GM18511 (cell line): ENCODE data around the gene RYR2.
A peak's percentile ranks its signal among the peaks of the same experiment; 100 is the strongest.
"Not testable (repeated sequence)": the region's sequence is repeated elsewhere in the genome, so short reads cannot be mapped to it uniquely, and the experiment has no call there.

Experiments
- ATAC-seq: cut with Tn5 transposase; IDR thresholded peaks from one replicate; pipeline ENCODE4 v1.9.1; 2021; ENCODE audit warnings: mild to moderate bottlenecking, moderate library complexity; ENCODE audit not compliant: unreplicated experiment

Gene RYR2

DNA sequence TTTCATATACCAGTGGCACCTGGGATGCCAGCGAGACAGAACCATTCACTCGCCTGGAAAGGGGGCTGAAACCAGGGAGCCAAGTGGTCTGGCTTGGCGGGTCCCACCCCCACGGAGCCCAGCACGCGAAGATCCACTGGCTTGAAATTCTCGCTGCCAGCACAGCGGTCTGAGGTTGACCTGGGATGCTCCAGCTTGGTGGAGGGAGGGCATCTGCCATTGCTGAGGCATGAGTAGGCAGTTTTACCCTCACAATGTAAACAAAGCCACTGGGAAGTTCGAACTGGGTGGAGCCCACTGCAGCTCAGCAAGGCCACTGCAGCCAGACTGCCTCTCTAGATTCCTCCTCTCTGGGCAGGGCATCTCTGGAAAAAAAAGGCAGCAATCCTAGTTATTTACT, 778.6 kb downstream of the RYR2 start:
- not testable (repeated sequence) for ATAC-seq

GRCh38 chr1:237832858-237833257, 790.9 kb downstream of the RYR2 start:
- no peak for ATAC-seq

DNA sequence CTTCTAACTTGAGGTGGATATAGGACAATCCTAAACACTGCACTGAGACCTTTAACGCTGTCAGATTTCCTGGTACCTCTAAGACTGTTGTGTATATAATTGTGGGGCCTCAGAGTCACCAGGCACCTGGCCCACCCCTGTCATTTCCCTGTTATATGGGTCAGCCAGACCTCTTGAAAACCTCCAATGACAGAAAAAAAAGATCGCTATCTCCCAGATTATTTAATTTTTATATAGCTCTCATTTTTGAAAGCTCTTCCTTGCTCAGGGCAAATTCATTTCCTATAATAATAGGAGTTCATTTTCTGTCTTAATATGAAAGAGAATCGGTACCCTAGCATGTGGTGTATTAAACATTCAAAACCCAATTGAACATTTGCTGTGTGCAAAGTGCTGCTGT, 792.1 kb downstream of the RYR2 start:
- no peak for ATAC-seq

GRCh38 chr1:237834461-237834860, 792.5 kb downstream of the RYR2 start:
- no peak for ATAC-seq

DNA sequence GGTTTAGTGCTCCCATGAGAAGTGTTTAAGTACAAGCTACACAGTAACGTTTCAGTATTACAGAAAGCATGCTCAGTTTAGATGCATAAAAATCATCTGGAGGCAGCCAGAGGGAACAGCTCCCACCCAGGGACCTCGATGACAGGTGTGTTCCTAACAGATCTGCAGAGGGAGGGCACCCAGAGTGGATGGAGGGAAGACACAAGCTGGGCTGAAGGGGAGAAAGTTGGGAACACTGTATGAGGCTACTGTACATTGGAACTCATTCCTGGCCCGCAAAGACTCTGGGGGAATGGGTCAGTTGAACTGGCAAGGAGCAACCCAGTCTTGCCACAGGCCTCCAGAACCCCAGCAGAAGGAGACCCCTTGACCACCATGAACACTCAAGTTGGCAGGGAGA, 796.3 kb downstream of the RYR2 start:
- ATAC-seq = no peak

DNA sequence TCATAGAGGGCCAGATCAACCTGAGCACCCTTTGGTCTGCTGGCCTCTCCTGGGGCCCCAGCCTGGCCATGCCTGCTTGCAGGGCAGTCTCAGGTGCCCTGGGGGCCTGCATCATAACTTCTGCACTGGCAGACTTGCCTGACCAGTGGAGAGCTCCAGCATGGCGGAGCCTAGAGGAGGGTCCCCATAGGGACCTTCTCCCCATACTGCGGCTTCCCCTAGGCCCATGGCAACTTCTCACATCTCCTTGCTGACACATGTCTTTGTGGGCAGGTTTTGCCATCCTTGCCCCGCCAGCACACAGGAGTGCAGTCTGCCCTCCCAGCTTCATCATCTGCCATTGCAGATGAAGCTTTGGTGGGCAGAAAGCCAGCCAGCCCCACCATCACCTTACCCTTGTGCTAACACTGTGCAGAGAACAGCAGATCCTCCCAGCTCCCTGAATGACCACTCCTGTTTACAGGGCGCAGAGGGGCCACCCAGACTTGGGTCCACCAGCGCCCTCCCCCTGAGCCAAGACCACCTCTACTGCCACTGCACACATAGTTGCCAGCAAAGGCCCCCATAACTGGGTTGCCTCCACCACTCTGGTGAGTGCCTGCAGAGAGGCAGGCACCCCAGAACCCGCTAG, 797.0 kb downstream of the RYR2 start:
- ATAC-seq = no peak

GRCh38 chr1:237841485-237841884, 799.5 kb downstream of the RYR2 start:
- ATAC-seq = no peak

DNA sequence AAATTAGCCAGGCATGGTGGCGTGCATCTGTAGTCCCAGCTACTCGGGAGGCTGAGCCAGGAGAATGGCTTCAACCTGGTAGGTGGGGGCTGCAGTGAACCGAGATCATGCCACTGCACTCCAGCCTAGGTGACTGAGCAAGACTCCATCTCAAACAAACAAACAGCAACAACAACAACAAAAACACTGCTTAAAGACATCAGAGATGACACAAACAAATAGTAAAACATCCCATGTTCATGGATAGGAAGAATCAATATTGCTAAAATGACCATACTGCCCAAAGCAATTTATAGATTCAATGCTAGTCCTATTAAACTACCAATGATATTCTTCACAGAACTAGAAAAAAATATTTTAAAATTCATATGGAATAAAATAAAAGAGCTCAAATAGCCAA, 801.5 kb downstream of the RYR2 start:
- ATAC-seq = not testable (repeated sequence)

- ATAC-seq = no peak
Observed at GRCh38 chr1:237851210-237851845, 809.3 kb downstream of the RYR2 start.

- no peak for ATAC-seq
Observed at GRCh38 chr1:237852342-237852741, 810.4 kb downstream of the RYR2 start.

DNA sequence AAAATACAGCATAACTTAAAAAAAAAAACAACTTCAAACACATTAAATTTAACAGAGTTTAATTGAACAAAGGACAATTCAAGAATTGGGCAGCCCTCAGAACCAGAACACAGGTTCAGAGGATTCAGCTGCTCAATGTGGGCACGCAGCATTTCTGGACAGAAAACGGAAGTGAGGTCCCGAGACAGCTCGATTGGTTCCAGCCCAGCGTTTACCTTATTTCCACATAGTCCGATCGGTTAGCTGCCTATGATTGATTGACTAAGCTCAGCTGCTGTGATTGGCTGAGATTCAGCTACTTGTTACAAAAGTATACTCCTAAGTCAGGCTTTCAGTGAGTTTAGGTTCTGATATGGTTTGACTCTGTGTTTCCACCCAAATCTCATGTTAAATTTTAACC, 815.5 kb downstream of the RYR2 start:
- ATAC-seq = no peak

DNA sequence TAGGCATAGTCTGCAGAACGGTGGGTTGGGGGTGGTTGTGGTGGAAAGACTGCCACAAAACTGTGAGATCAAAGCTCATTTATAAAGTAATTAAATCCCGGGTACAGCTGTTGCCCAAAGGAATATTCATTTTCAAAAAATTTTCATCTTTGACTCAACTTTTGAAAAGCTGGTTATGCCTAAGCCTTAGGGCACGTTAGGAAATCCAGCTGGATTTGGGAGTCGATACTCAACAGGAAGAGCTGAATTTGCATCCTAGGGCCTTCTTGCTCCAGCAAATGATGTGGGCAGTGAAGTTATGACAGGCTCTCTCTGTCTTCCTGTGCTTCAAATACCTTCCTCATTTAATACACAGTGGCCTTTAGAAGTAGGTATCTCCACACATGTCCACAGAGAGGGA, 817.0 kb downstream of the RYR2 start:
- no peak for ATAC-seq

- no peak for ATAC-seq
Observed at GRCh38 chr1:237861944-237862343, 820.0 kb downstream of the RYR2 start.

GRCh38 chr1:237863234-237863633, 821.2 kb downstream of the RYR2 start:
- no peak for ATAC-seq

GRCh38 chr1:237864338-237865244, 822.6 kb downstream of the RYR2 start:
- peak; percentile 60 for ATAC-seq

GRCh38 chr1:237867380-237867888, 825.5 kb downstream of the RYR2 start:
- ATAC-seq = no peak

DNA sequence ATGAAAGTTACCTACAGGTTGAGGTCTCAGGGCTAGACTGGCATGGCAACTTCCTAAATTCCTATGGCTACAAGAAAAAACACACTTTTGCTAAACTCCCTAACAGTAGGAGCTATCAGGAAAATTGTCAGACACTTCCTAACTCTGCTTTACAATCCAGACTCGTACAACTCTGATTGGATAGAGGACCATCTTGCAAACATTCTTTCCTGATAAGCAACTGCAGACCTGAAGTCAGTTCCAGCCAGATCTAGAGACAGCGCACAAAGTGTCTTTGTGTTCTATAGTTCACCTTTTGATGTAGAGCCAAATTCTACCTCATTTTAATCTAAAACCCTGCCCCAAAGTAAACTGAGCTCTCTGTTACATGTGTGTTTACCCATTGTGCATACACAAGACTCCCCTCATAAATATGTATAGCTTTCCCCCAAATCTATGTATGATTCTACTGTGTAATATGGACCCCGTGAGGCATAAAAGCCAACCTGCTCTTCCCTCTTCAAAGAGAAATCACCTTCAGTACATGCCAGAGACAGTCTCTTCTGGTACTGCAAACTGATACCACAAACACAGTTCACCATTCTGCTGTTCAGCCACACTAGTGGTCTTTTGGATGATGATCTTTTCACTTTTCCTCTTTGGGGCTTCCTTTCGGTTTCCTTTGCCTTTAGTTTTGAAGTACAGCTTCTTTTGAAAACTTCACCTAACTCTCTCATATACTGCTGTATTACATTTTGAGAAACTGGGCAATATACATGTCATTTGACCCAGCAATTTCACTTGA, 827.0 kb downstream of the RYR2 start:
- ATAC-seq = no peak

- ATAC-seq = no peak
Observed at GRCh38 chr1:237873487-237874211, 831.7 kb downstream of the RYR2 start.

DNA sequence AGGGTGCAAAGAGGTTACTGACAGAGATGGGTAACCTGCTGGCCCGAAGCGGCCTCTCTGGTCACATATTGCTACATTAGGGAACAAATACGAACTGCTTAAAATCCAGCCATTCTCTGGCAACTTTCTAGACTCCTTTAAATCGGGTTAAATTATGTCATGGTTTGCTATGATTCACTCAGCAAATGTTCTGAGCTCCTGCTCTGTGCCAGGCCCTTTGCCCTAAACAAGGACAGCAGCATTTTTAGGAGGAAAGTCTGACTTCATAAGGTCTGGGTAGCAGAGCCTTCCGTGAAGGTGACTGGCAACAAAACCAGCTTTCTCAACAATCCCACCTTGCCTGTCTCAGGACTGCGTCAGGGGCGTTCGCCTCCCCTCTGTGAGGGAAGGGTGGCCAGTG, 833.3 kb downstream of the RYR2 start:
- ATAC-seq = no peak

DNA sequence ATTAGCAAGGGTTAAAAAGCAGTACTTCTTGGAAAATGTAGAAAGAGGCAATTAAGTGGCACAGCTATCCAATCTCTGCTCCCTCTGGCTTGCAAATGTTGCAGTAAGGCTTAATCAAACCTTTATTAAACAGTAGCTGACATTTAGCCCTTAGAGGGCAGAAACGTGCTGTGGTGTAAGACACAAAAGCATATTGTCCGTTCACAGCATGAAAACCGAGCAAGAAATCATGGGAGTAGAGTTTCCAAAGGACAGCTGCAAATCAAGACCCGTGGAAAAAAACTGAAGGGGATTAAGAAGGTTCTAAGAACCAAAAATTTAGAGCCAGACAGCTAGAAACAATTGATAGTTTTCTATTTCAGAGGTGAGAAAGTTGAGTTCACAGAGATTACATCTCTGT, 835.6 kb downstream of the RYR2 start:
- ATAC-seq = no peak
